NCI-H510A treated with DMSO at 0.1 percent for 48 hours (cell line): Measurements from ENCODE around the gene TRPM5.

Experiments used
- DNase-seq: peaks from one replicate; lab custom pipeline; 2025; lab: John Stamatoyannopoulos, UW

Gene TRPM5

GRCh38 chr11:2452321-2453012 lies 8.2 kb upstream of the TRPM5 start:
- no peak for DNase-seq

DNA sequence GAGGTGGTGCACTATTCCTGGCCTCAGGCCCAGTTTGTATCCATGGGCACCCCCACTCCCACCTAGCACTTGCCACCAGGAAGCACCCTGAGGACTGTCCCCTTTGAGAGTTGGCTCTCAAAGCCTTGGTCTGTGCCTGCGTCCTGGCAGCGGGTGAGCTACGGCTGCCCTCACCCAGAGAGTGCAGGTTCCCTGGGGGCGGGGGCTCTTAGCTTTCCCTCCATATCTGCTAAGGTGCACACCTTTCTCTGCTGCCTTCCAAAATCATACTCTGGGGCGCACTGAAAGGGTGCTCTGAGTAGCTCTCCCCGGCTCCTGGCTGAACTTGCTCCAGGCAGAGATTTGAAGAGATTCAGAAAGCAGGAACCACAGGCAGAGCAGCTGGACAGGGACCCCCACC lies 7.6 kb upstream of the TRPM5 start:
- DNase-seq = no peak

GRCh38 chr11:2451336-2451735 lies 7.0 kb upstream of the TRPM5 start:
- DNase-seq = no peak

DNA sequence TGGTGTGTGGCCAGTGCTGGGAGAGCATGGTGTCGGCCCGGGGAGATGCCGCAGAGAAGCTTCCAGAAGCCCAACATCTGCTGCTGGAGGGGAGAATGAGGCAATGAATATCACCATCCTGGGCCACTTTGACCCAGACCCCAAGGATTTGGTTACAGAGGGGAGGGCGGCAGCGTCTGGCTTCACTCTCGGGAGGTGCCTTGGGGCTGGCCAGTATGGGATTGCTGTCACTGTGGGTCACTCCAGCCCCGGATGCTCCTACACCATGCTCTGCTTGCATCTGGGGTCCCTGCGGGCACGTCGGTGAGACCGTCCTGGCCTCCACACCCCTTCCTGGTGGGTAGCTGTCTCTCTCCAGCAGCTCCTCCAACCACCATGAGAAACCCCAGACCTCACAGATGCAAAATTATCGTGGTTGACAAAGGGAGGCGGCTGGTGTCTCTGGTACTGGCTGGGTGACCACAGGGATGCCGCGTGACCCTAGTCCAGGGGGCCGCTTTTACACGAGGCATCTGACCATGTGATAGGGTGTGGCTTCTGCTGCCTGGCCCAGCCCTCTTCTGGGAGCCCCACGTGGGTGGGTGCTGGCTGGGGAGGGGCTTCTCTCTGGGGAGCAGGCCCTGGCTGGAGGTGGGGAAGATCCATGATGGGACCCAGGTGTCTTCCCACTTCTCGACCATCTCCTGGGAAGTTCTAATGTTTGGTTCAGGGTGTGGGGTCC lies 6.2 kb upstream of the TRPM5 start:
- no peak for DNase-seq

GRCh38 chr11:2449548-2450320 lies 5.4 kb upstream of the TRPM5 start:
- no peak for DNase-seq

DNA sequence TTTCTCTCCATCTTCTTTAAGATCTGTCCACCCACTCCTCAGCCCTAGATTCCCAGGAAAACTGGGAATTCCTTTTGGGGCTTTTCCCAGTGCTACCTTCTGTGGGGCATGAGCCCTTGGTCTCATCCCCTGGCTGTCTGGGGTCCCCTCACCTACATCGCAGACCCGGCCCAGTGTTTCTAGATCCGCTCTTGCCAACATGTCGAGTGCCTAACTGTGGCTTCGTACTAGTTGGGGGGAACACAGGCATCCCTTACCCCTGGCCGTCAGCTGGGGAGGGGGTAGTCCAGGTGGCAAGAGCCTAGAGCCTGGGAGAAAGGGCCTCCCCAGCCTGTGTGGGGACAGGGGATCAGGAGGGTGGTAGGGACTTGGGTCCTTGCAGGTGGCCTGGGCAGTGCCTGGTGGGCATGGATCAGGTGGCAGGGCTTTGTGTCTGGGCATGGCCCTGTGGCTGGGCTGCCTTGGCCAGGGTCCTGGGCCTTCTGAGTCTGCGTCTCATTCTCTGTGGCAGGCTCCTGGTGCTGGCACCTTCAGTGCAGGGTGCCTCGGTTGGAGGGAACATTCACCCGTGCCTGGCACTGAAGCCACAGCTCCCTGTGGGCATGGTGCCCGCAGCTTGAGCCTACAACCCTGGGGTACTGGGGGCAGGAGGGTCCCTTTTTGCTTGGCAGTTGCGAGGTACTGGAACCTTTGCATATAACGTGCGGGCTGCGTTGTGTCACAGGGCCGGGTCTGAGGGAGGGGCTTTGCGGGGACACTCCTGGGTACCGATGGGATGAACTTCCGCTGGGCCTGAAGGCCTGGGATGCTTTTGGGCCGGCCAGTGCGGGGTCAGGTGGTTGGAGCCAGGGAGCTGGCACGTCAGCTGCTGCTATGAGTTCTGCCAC lies 4.6 kb upstream of the TRPM5 start:
- no peak for DNase-seq

GRCh38 chr11:2447951-2448650 lies 3.8 kb upstream of the TRPM5 start:
- DNase-seq = no peak

GRCh38 chr11:2447253-2447950 lies 3.1 kb upstream of the TRPM5 start:
- DNase-seq = no peak

DNA sequence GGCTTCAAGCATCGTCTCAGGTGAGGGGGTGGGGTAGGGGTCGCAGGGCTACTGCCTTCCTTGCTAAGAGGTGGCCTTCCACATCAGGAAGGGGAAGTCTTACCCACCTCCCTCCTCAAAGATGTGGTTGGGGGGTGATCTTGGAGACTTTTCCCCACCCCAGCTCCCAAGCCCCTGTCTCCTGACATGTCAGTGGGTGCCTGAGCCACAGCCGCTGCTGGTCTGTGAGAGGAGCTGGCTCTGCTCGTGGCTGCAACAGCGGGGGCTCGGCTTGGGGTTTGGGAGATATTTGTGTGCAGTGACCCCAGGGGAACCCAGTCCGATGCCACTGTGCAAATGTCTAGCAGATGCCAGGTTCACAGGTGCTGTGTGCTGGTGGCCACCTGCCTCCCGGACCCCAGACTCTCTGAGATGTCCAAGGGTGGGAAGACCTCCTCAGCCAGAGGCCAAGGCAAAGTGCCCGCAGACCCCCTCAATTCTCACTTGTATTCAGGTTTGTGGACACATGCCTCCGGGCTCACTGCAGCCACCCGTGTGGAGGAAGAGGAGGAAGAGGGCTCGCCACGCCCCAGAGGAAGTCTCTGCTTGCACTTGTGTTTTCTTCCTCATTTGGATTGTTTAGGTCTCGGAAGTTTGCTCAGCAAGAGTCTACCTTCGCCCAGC lies 2.4 kb upstream of the TRPM5 start:
- DNase-seq = no peak

- DNase-seq = no peak
Measured at GRCh38 chr11:2445746-2446551, 1.6 kb upstream of the TRPM5 start.

GRCh38 chr11:2444821-2445745 lies 769 bp upstream of the TRPM5 start, which contains the start of gene KCNQ1:
Gene KCNQ1, plus strand, starts transcription at chr11:2445008. Its CDS starts 91 bp downstream, at chr11:2445099.
- no peak for DNase-seq

GRCh38 chr11:2443406-2443805 lies 908 bp downstream of the TRPM5 start:
- no peak for DNase-seq

DNA sequence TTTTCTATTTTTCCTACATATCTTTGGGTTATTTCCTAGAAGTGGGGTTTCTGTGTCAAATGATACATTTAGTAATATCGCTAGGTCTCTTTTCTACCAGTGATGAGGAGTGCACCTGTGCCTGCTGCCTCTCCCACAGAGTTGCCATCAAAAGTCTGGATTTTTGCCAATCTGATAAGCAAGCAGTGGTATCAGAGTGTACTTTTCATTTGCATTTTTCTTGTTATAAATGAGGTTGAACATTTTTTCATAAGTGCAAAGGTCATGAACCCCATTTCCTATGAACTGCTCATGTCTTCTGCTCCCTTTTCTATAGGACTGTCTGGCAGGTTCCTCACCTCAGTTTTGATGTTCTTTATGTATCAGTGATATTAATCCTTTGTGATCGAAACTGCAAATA lies 1.7 kb downstream of the TRPM5 start:
- DNase-seq = no peak

DNA sequence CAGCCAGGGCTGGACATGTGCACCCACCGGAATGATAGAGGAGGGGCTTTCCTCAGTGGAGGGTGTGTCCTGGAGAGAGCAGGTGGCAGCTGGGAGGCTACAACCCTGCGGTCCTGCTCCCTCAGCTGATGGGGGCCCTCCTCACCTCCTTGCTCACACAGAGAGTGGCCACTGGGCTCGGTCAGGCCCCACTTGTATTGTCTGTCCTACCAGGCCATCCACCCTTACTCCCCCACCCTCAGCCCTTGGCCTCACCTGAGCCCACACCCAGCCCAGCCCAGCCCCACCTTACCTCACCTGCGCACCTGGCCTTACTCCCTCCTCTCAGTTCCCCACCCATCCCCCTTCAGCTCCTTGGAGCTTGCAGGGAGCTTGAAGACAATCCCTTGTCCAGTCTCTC lies 3.1 kb downstream of the TRPM5 start:
- DNase-seq = no peak

DNA sequence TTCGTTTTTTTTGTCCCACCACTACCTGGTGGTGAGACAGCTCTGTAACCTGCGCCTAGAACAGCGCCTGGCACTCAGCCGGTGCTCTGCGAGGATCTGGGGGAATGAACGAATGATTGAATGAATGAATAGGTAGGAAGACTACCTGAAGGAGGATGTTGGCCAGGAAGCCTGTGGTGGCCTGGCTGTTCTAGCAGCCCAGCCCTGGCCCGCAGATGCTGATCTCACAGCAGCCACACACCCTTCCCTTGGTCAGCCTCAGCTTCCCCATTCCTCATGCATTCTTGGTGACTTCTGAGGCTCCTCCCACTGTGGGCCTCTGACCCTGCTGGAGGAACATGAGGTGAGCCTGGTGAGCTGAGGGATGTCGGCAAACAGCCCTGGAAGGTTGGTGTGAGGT lies 3.7 kb downstream of the TRPM5 start:
- no peak for DNase-seq

DNA sequence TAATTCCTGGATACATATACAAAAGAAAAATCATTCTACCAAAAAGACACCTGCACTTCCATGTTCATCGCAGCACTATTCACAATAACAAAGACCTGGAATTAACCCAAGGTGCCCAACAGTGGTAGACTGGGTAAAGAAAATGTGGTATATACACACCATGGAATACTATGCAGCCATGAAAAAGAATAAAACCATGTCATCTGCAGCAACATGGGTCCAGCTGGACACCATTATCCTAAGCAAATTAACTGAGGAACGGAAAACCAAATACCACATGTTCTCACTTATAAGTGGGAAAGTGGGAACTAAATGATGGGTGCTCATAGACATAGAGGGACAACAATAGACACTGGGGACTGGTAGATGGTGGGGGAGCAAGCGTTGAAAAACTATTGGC lies 4.5 kb downstream of the TRPM5 start:
- DNase-seq = no peak

DNA sequence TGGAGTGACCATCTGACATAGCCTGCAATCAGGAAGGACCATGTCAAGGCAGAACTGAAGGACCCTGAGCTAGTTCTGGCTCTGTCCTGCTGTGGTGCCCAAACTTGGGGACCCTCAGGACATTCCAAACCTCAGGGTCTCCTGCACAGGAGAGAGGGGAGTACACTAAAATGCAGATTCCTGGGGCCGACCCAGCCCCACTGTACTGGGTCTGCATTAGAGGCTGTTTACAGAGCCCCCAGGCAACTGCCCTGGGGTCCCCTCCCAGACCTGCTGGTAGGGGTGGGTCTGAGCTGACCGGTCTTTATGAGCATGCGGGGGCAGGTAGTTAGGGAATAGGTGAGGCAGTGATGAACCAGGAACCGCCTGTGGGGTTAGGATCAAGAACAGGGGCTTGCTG lies 6.8 kb downstream of the TRPM5 start:
- no peak for DNase-seq

- no peak for DNase-seq
Measured at GRCh38 chr11:2436521-2437031, 7.7 kb downstream of the TRPM5 start.
